ENCODE results near the gene SUPT6H.

The SUPT6H gene

DNA sequence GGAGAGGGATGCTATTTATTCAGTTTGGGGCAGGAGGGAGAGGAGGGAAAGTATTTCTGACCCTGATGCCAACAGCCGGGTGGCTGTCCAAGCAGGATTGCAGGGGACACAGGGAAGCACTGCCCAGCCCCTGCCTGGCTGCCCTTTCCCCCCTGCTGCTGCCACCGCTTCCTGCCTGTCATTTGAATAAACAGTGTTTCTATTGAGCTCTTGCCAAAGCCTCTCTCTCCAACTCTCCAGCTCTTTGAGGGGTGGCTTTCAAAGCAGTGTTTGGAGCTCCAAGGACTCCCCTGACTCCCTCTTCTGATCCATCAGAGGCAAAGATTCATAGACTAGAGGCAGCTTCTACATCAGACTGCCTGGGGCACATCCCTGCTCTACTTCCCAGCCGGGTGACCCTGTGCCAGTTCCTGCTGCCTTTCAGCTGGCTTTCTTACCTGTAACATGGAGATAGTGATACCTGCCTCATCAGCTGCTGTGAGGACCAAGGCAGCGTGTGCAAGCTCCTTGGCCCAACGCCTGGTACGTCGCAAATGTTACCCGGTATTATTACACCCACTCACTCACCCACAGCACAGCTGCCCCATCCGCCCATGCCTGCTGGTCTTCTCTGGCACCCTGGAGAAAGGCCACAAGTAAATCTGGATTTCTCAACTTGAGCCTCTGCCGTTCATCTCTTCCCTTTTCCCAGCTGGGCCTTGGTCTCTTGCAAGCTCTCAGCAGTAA lies 40.2 kb downstream of the SUPT6H start:
- peak; percentile 53 for DNase-seq (ENCODE audit: low read depth, low spot score)

DNA sequence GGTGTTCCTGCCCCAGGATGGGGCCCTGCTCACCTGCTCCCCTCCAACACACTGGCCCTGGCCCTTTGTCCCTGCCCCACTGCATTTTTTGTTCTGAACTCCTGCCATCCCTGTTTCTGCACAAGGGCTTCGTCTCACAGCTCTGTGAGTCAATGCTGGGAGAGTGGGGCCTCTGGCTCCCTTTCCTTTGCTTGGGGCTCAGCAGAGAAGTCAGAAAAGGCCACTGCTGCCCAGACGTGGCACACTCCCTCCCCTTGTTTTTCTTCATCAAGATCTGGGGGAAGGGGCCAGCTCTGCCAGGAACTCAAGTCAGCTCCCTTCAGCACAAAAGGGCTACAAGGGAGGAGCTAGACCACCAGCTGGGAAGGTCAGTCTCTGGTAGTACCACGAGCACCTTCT lies 40.7 kb downstream of the SUPT6H start:
- DNase-seq (ENCODE audit: low read depth, low spot score): peak; percentile 14

DNA sequence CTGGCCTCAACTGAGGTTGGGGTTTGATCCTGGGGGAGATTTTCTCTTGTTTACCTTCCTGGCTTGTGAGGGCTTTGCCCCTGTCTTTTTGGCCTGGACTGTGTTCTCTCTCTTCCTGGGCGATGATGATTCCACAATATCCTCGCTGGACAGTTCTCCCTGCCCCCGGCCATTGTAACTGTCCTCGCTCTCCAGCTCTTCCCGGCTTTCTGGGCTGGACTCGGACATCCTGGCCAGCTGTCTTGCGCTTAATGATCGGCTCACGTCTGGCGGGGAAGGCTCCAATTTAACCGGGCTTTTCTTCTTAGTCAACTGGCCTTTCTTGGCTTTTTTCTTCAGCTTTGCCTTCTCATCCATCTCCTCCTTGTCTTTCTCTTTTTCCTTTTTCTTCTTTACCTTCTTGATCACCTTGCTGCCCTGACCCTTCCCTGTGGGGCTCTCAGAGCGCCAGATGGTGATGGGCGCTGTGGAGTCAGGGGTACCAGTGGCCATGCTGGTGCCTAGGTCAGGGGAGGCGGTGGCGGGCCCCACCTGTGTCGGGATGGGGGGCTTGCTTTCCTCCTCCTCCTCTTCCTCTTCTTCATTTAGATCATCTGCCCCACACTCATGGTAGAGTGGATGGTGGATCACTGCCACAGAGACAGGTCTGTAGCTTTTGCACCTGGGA lies 41.7 kb downstream of the SUPT6H start:
- no peak for DNase-seq (ENCODE audit: low read depth, low spot score)

- DNase-seq (ENCODE audit: low read depth, low spot score): no peak
Measured at GRCh38 chr17:28704219-28704858, 42.3 kb downstream of the SUPT6H start.

DNA sequence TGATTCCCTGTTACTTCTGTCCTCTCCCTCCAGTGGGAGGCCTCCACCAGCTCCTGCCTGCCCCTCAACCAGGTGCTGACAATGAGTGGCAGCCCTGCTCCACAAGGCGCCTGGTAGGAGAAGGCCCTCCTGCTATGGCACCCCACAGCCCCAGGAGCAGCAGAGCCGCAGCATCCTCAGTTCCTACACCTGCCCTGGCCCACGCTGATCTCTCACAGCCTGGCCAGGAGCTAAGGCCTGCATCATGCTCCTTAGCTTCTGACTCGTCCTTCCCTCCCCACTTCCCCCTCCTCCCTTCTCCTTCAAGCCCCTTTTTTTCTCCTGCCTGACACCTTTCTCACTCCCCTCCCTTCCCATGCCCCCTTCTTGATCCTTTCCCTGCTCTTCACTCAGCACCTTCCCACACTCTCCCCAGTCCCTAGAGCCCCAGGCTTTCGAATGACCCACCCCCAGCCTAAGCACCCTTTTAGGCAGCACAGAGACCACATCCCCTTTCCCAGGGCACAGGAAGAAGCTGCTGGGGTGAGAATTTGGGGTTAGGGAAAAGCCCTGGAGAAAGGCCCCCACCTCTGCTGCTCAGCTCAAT lies 43.2 kb downstream of the SUPT6H start:
- DNase-seq (ENCODE audit: low read depth, low spot score): no peak

GRCh38 chr17:28705728-28706334 lies 43.8 kb downstream of the SUPT6H start:
- no peak for DNase-seq (ENCODE audit: low read depth, low spot score)

DNA sequence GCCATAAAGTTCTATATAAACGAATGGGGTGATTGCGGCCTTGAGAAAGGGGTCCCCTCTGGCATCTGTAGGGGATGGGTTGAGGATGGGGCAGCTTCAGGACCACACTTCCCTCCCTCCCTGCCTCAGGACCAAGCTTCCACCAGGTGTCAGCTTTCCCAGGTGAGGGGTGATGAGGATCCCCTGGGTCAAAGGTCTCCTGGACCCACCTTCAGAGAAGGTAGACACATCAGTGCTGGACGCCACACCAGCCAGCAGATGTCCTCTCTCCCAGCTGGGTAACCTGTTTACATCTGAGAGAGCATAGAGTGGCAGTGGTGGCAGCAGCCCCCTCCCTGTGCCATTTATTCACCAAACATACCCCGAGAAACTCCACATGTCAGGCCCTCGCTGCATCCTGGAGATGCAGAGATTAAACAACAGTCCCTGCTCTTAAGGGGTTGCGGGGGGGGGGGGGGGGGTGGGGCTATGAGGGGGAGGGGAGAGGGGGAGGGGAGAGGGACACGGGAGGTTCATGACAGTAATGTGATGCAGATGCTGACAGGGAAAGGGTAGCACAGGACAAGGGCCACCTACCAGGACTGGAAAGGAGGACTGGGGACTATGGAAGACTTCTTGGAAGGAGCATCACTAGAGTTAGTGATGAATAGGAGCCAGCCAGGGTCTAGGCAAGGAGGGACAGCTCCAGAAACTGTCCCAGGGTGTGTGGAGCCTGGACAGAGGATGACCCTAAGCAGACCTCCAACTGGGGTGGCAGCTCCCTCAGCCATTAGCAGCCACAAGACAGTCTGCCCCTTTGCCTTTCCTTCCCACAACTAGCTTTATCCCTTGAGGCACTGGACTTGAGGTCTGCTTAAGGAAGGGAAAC lies 44.7 kb downstream of the SUPT6H start:
- no peak for DNase-seq (ENCODE audit: low read depth, low spot score)

- no peak for DNase-seq (ENCODE audit: low read depth, low spot score)
Measured at GRCh38 chr17:28707339-28707720, 45.3 kb downstream of the SUPT6H start.

DNA sequence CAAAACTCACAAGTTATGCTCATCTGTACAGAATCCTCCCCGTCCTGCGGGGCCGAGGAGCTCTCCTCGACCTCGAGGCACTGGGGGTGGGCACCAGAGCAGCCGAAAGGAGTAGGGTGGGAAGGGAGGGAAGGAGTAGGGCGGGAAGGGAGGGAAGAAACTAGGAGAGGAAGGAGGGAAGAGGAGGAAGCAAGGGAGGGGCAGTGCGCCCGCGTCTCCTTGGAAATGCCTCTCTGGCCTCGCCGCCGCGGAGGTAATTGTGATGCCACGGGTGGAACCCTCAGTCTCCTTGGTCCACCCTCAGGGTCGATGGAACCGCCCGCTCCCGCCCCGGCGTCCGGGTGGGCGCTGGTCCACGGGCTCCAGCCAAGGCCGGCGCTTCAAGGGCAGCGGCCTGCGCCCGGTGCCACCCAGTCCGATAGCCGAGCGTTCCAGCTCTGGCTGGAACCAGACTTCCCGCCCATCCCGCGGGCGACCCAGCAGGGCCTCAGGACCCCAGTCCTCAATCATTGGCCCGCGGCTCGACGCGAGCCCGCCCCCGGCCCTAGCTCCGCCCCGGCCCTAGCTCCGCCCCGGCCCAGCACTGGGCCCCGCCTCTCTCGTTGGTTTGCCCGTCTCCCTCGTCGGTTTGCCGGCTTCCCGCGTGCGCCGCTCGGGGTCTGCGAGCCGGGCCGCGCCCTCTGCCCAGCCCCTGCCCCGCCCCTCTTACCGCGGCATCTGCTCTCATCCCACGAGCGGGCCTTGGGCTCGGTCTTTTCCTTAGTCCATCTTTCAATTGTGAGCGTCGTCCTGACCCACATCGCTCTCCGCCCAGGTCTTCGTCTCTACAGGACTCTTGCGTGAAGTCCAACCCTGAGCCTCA lies 49.1 kb downstream of the SUPT6H start:
- peak; percentile 97 for DNase-seq (ENCODE audit: low read depth, low spot score)

- DNase-seq (ENCODE audit: low read depth, low spot score): no peak
Measured at GRCh38 chr17:28711723-28712031, 49.7 kb downstream of the SUPT6H start, which contains the start of gene PROCA1. Gene PROCA1 (minus strand): TSS chr17:28711888. CDS start chr17:28711660, 228 bp downstream.

DNA sequence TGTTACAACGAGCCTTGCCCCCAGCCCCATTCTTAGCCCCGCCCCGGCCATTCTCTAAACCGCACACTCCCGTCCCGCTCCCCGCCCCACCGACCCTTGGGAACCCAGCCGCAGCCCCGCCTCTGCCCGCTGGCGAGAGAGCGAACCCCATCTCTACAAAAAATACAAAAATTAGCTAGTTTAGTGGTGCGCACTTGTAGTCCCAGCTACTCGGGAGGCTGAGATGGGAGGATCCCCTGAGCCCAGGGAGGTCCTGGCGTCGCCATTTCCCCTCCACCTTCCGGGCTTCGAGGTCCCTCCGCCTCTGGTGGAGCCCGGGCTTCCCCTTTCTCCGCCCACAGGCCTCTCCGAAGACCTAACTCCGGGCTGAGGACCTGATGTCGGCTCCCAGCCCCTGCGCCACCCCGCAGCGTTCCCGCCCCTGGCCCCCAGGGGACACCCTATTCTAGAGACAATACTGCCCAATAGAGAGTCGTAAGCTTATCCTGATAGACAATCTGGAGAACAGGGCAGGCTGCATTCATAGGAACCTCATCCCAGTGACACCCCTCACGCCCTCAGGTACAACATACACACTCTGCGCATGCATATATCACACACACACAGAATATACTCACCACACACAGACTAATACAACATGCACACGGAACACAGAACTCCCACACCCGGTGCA lies 50.2 kb downstream of the SUPT6H start:
- peak; percentile 17 for DNase-seq (ENCODE audit: low read depth, low spot score)

DNA sequence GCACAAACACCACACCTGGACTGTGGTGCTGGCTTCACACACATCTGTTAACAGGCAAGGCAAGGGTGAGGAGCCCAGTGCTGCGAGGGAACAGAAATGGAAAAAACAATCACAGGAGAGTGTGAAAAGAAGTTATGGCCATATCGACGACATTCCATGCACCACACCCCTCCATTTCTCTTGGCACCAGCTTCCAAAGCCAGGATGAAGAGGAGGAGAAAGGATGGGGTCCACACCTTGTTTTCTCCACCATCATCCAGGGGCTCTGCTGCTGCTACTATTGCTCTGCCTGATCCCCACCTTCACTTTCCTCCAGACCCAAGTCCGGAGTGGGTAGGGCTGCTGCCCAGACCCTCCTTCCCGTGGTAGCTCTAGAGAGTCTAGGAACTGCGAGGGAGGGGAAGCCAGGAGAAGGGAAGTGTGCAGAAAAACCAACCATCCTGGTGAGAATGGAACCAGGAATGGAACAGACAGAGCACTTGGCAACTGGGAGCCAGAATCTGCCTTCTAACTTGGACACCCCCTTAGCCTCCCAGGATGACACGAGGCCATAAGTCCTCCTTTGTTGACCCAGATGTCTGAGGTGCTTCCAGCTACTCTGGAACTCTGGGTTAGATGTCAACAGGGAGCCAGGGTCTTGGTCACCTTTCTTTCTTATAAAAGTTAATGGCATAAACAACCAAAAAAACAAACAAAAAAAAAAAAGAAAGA lies 50.9 kb downstream of the SUPT6H start:
- no peak for DNase-seq (ENCODE audit: low read depth, low spot score)

DNA sequence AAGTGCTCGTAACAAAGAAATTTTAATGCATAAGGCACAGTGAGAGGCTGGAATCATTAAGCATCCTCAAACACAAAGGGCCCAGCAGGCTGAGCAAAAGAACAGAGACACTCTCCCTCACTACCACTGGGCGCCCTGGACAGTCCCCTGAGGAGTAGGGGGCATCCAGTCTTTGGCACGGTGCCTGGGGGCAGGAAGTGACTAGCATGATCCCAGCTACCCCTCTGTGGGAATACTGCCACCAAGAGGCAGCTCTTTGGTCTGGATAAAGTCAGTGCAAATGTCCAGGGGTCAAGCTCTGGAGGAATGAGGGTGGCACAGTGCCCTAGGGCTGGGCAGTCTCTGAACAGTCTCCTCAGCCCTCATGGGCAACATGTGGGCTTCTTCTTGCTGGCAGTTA lies 52.3 kb downstream of the SUPT6H start:
- DNase-seq (ENCODE audit: low read depth, low spot score): no peak

DNA sequence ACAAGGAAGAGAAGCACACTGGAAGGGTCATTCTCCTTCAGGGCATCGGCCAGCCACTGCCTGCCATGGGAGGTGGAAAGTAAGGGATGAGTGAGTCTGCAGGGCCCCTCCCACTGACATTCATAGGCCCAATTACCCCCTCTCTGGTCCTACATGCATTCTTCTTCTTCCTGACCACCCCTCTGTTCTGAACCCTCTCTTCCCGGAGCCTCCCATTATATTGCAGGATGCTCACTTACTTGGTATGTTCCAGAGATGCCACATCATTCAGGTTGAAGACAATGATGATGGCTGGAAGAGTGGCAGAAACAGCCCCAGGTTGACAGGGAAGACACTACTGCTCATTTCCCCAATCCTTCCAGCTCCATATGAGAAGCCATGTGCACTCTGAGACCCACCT lies 53.2 kb downstream of the SUPT6H start:
- DNase-seq (ENCODE audit: low read depth, low spot score): no peak

GRCh38 chr17:28716740-28717577 lies 55.0 kb downstream of the SUPT6H start:
- DNase-seq (ENCODE audit: low read depth, low spot score): peak; percentile 69

DNA sequence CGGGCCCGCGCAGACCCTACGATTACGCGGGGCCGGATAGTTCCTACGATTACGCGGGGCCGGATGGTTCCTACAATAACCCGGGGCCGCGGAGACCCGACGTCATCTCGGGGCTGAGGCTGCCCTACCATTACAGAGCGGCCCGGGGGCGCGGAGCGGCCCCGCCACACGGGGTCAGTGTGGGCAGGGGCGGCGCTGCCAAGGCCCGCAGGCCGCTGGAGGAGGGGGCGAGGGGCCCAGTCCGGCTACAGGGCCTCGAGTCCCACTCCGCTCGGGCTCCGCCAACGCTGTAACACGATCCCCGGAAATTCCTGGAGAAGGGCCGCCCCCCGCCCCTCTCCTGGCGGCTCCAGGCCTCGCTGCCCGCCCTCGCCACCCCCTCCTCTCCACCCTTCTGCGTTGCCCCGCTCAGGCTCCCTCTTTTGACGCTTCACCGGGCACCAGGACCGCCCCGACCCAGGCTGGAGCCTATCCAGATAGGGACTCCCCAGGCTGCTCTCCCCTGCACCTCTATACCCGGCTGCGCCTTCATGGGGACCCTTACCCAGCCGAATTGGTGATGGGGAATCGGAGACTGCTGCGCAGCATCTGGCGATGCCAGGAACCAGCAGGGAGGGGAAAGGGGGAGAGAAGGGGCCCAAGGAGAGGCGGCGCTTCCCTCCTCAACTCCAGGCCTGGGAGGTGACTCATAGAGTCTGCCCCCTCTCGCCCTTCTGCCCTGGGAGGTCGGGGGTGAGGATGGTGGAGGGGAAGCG lies 55.8 kb downstream of the SUPT6H start, which contains the start of gene RAB34:
Gene RAB34 (minus strand): TSS at position 291 of the 755 bp plus-strand sequence. CDS start 602 bp downstream, outside the sequence.
- DNase-seq (ENCODE audit: low read depth, low spot score): peak; percentile 97

GRCh38 chr17:28718333-28719020 lies 56.5 kb downstream of the SUPT6H start:
- DNase-seq (ENCODE audit: low read depth, low spot score): no peak
